DMS53 treated with DMSO at 0.1 percent for 48 hours (cell line): ENCODE results near the gene PLEKHB1.
"Not testable (repeated sequence)": the region's sequence is repeated elsewhere in the genome, so short reads cannot be mapped to it uniquely, and the experiment has no call there.

Experiments
- DNase-seq: peaks from one replicate; lab custom pipeline; 2025; ENCODE audit not compliant: unreplicated experiment; lab: John Stamatoyannopoulos, UW

Gene PLEKHB1

GRCh38 chr11:73671701-73672100, 25.3 kb downstream of the PLEKHB1 start:
- DNase-seq = no peak

GRCh38 chr11:73676552-73676951, 30.2 kb downstream of the PLEKHB1 start:
- DNase-seq = not testable (repeated sequence)

DNA sequence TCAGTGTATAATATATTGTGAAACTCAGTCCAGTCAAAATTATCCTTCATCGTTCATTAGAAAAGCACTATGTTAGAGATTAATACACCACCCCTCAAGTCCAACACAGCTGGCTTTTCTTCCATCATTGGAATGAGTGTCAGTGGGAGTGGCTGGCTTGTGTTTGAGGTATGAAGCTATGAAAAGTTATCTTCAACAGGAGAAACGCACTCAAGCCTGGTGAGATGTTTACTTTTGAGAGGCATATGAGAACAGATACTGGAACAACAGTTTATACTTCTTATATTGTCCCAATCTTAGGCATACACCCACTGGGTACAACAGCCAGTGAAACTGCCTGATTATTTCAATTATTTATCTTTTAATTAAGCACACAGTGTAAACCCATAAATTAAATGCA, 34.3 kb downstream of the PLEKHB1 start:
- DNase-seq = no peak

DNA sequence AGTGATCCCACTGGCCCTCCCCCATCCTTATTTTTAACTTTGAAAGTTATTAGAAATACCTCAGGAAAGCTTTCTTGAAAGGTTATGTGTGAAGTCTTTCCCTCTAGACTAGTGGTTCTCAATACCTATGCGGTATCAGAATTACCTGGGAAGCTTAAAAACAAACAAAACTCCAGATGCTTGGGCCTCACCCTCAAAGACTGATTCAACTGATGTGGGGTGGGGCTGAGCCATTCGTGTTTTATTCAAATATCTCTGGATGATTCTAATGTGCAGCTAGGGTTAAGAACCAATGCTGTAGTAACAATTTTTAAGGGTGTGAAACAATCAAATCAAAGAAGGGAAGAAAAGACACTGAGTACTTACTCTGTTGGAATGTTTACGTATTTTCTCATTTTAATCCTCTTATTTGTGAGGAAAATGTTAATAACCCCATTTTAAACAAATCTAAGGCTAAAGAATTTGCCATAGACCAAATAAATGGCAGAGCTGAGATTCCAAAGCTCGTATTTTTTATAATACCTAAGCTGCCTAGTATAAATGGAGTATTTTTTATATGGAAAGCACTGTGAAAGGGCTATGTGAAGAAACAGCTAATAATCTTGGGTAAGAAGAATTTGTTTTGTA, 47.6 kb downstream of the PLEKHB1 start:
- DNase-seq = no peak

DNA sequence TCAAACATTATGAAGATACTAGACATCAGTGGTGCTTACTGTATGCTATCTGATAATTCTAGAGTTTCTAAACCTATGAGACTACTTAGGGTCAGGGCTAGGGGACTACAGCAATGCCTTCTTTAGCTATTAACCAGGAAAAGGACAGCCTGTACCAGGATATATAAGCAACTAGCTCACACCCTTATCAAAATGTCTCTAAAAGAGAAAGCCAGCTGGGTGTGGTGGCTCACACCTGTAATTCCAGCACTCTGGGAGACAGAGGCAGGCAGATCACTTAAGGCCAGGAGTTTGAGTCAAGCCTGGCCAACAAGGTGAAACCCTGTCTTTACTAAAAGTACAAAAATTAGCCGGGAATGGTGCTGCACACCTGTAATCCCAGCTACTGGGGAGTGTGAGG, 58.7 kb downstream of the PLEKHB1 start:
- DNase-seq = no peak

GRCh38 chr11:73710964-73711363, 64.6 kb downstream of the PLEKHB1 start:
- no peak for DNase-seq
